KMS-11 (cell line): ENCODE measurements around the gene CHPT1.

Source experiments
- H2AFZ ChIP-seq: fragments of 200-600 bp; sonication (generic); 2 replicates; pipeline ENCODE4 v1.6.1; 2016; ENCODE audit warnings: antibody characterized with exemption, mixed run types, low read depth
- H3K27ac ChIP-seq: fragments of 200-600 bp; sonication (generic); 2 replicates; pipeline ENCODE4 v1.6.1; 2016; ENCODE audit warnings: mild to moderate bottlenecking, mixed run types
- H3K27me3 ChIP-seq: fragments of 200-600 bp; sonication (generic); 2 replicates; pipeline ENCODE4 v1.6.1; 2017; ENCODE audit warnings: mild to moderate bottlenecking, low read depth, mixed run types, moderate library complexity; ENCODE audit not compliant: insufficient read depth
- H3K36me3 ChIP-seq: fragments of 200-600 bp; sonication (generic); 2 replicates; pipeline ENCODE4 v1.6.1; 2017; ENCODE audit warnings: mild to moderate bottlenecking, mixed run types; ENCODE audit not compliant: insufficient read depth
- H3K4me1 ChIP-seq: fragments of 200-600 bp; sonication (generic); 2 replicates; pipeline ENCODE4 v1.6.1; 2016; ENCODE audit warnings: mild to moderate bottlenecking, low read depth, mixed run types; ENCODE audit not compliant: poor library complexity, severe bottlenecking
- H3K4me2 ChIP-seq: fragments of 200-600 bp; sonication (generic); 2 replicates; pipeline ENCODE4 v1.7.0; 2016; ENCODE audit warnings: mild to moderate bottlenecking, mixed run types
- H3K4me3 ChIP-seq: fragments of 200-600 bp; sonication (generic); IDR thresholded peaks from 2 replicates; pipeline ENCODE4 v1.6.1; 2017; ENCODE audit warnings: low read depth, low read length, mixed read lengths; ENCODE audit not compliant: insufficient read depth
- H3K79me2 ChIP-seq: fragments of 200-600 bp; sonication (generic); 2 replicates; pipeline ENCODE4 v1.6.1; 2016; ENCODE audit warnings: low read depth, mixed run types; ENCODE audit not compliant: insufficient read depth
- H3K9ac ChIP-seq: fragments of 200-600 bp; sonication (generic); 2 replicates; pipeline ENCODE4 v1.6.1; 2016; ENCODE audit warnings: mild to moderate bottlenecking, mixed run types
- H4K20me1 ChIP-seq: fragments of 200-600 bp; sonication (generic); 2 replicates; pipeline ENCODE4 v1.6.1; 2016; ENCODE audit warnings: mild to moderate bottlenecking, mixed run types; ENCODE audit not compliant: insufficient read depth
- CTCF ChIP-seq: fragments of 200-600 bp; sonication (generic); conservative IDR thresholded peaks from 2 replicates; pipeline ENCODE4 v1.6.1; 2017; ENCODE audit warnings: low read depth, mild to moderate bottlenecking, antibody characterized with exemption, low read length, moderate library complexity, mixed read lengths

Gene CHPT1

GRCh38 chr12:101750152-101750551, 52.7 kb downstream of the CHPT1 start:
- Histone ChIP-seq H3K27me3 (no peaks in the 10 kb centered on the region), H3K4me2 (no peak overlapping the region), H3K27ac (no peak overlapping the region)

GRCh38 chr12:101759396-101760047, 62.1 kb downstream of the CHPT1 start:
- Histone ChIP-seq H3K4me3 (no peak overlapping the region), H3K36me3 (no peaks in the 10 kb centered on the region), H3K79me2 (no peaks in the 10 kb centered on the region), H2AFZ (no peak overlapping the region), H3K4me1 (peaks cover 9% of the 10 kb centered on the region), H3K9ac (no peak overlapping the region), H4K20me1 (no peaks in the 10 kb centered on the region), H3K4me2 (no peak overlapping the region), H3K27me3 (no peaks in the 10 kb centered on the region), H3K27ac (no peak overlapping the region)
- TF ChIP-seq CTCF, result peak; percentile 70

More at GRCh38 chr12:101750152-101750551, 52.7 kb downstream of the CHPT1 start:
- Histone ChIP-seq H4K20me1 (no peaks in the 10 kb centered on the region), H2AFZ (no peak overlapping the region), H3K79me2 (no peaks in the 10 kb centered on the region), H3K4me1 (no peaks in the 10 kb centered on the region), H3K36me3 (peaks cover 6% of the 10 kb centered on the region; the same call in 1 of the 2 replicates), H3K9ac (no peak overlapping the region), H3K4me3 (no peak overlapping the region)
- no peak for TF ChIP-seq CTCF

GRCh38 chr12:101761350-101761749, 63.9 kb downstream of the CHPT1 start:
- Histone ChIP-seq H3K27ac (no peak overlapping the region), H3K36me3 (no peaks in the 10 kb centered on the region)
- TF ChIP-seq CTCF, result no peak

GRCh38 chr12:101761781-101762180, 64.3 kb downstream of the CHPT1 start:
- Histone ChIP-seq H3K4me1 (peaks cover 9% of the 10 kb centered on the region), H3K36me3 (no peaks in the 10 kb centered on the region), H4K20me1 (no peaks in the 10 kb centered on the region), H3K27me3 (no peaks in the 10 kb centered on the region), H3K27ac (no peak overlapping the region), H3K4me2 (no peak overlapping the region), H2AFZ (no peak overlapping the region), H3K79me2 (no peaks in the 10 kb centered on the region), H3K4me3 (no peak overlapping the region), H3K9ac (no peak overlapping the region)
- no peak for TF ChIP-seq CTCF

More at GRCh38 chr12:101761350-101761749, 63.9 kb downstream of the CHPT1 start:
- Histone ChIP-seq H3K79me2 (no peaks in the 10 kb centered on the region), H3K4me1 (peaks cover 9% of the 10 kb centered on the region), H4K20me1 (no peaks in the 10 kb centered on the region), H3K4me3 (no peak overlapping the region), H3K27me3 (no peaks in the 10 kb centered on the region), H3K4me2 (no peak overlapping the region), H3K9ac (no peak overlapping the region), H2AFZ (no peak overlapping the region)
